HG03378 (cell line): ENCODE measurements around the gene NCBP3.
"Not testable (repeated sequence)": the region's sequence is repeated elsewhere in the genome, so short reads cannot be mapped to it uniquely, and the experiment has no call there.

ENCODE experiments used
- ATAC-seq: cut with Tn5 transposase; IDR thresholded peaks from one replicate; pipeline ENCODE4 v1.9.1; 2021; ENCODE audit warnings: mild to moderate bottlenecking, moderate library complexity; ENCODE audit not compliant: unreplicated experiment

Gene NCBP3

DNA sequence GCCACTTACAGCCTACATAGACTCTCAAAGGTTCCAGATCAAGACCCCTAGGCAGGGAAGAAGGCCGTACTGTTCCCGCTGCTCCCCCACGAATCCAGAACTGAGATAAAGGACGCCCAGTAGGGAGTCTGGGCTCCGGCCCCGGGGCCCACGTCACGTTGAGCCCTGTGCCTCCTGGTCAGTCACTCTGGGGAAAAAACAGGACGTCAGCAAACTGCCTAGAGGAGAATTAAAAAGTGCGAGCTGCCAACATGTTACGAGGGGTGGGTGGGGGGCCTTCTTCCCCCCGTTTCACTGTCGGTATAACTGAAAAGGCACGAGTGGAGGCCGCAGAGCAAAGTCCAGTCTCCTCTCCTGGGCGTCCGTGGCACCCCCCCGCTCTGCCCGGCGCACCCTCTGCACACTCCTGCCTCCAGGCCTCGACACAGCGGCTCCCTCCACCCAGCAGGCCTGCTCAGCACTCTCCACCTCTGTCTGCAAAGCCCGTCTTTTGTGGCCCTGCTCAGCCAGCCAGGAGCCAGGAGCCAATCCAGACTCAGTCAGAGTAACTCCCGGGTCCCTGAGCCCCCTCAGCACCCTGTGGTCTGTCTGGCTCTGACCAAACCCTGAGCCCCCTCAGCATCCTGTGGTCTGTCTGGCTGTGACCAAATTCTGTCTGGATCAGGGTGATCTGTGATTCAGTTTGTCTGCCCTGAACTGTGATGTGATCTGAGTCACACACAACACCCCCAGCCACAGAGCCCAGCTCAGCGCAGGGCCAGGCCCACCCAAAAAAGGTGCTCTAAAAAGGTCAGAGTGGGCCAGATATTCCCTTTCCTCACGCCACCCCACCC is 51.3 kb downstream of the NCBP3 start:
- ATAC-seq, result no peak

DNA sequence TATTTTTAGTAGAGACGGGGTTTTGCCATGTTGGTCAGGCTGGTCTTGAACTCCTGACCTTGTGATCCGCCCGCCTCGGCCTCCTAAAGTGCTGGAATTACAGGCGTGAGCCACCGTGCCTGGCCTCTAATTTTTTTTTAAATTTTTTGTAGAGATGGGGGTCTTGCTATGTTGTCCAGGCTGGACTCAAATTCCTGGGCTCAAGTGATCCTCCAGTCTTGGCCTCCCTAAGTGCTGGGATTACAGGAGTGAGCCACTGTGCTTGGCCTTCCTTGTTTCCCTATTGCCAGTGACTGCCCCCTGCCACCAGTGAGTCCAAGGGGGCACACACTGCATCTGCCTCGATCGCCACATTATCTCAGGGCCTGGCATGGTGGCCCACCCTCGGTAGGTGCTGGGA is 51.9 kb downstream of the NCBP3 start:
- ATAC-seq, result not testable (repeated sequence)

DNA sequence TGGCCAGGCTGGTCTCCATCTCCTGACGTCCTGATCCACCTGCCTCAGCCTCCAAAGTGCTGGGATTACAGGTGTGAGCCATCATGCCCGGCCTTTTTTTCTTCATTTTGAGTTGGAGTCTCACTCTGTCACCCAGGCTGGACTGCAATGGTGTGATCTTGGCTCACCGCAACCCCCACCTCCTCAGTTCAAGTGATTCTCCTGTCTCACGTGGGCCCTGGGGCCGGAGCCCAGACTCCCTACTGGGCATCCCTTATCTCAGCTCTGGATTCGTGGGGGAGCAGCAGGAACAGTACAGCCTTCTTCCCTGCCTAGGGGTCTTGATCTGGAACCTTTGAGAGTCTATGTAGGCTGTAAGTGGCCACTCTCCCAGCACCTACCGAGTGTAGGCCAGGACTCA is 52.8 kb downstream of the NCBP3 start:
- not testable (repeated sequence) for ATAC-seq

DNA sequence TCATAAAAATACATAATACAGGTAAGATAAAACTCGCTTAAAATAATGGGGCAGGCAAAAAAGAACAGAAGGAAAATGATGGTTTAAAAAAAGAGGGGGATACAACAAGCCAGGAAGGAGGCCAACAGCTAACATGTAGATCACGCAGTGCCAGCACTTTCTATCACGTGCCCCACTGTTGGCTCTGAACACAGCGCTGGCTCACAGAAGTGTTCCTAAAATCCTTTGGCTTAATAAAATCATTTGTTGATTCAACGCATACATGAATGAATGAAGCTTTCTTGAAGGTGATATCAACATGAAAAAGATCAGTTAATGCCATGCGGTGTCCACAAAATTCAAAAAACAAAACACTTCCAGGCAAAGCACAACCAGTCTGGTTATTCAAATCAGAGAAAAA is 53.6 kb downstream of the NCBP3 start:
- no peak for ATAC-seq

DNA sequence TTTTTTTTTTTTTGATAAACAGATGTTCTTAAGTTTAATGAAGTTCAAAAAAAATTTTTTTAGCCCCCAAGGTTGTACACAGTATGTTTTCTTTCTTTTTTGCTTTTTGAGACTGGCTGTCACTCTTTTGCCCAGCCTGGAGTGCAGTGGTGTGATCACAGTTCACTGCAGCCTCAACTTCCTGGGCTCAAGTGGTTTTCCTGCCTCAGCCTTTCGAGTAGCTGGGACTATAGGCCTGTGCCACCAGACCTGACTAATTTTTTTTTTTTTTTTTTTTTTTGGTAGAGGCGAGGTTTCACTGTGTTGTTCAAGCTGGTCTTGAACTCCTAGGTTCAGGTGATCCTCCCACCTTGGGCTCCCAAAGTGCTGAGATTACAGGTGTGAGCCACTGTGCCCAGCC is 57.8 kb downstream of the NCBP3 start:
- no peak for ATAC-seq

DNA sequence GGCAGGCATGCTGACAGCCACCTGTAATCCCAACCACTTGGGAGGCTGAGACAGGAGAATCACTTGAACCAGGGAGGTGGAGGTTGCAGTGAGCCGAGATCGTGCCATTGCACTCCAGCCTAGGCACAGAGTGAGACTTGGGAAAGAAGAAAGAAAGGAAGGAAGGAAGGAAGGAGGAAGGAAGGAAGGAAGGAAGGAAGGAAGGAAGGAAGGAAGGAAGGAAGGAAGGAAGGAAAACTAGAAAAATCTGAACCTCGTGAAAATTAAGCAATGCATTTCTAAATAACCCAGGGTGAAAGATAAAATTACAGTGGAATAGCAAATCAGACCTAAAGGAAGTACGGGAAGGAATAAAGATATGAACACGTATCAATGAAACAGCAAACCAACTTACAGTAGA is 60.7 kb downstream of the NCBP3 start:
- ATAC-seq, result not testable (repeated sequence)

DNA sequence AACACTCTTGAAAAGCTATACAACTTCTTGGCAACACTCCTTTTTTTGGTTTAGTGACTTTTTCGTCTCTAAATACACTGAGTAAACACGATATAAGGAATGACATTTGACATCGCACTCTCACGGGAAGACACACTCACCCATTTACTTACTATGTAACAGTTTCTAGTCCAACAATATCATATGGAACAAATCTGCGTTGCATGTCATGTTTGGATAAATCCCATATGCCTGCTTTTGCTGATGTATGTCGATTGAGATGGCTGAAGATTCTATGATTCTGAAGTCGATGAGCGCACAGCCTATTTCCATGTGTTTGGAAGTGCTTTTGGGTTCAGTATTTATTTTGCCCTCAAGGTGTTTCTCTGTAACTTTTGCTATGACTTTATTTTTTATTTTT is 63.3 kb downstream of the NCBP3 start:
- no peak for ATAC-seq

DNA sequence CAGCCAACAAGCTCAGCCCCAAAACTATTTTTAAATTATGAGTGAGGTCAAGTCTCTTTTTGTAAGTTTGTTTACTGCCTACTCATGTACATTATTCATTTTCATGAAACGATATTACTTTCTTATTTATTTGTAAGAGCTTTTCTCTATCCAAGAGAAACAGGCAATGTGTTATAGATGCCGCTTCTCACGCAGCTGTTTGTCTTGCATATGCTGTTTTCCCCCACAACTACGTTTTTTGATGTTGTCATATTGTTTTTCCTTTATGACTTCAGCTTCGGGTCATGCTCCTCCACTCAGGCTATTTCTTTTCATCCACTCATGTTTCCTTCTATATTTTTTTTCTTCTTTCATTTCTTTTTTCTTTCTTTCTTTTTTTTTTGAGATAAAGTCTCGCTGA is 65.1 kb downstream of the NCBP3 start:
- no peak for ATAC-seq

DNA sequence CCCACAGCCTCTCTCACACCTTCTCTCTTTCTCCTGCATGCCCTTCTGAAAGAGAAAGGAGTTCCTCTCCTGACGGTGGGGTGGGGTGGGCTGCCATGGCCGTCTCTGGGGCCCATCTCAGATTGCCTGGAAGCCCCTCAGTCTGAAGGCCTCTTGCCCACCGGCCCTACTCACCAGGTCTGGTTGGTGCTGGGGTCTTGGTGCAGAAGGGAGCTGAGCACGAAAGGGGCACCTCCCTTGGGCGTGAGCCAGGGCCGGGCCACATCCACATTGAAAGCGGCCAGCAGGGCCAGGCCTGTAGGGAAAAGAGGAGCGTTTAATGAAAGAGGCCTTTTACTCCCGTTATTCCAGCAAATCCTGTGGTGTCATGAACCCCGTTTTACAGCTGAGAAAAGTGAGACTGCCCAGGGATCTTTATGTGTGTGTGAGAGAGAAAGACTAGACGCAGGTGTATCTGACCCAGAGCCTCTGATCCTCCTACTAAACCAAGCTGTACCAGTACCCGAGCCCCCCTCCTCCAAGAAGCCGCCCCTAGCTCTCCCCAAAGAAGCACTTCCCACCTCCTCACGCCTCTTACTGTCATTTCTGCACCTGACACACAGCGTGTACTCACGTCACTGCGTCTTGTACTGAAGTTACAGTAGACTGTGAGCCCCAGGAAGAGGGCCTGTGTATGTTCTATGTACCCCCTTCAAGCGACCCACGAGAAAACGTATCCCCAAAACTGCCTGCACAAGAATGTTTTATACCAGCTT is 68.5 kb downstream of the NCBP3 start:
- no peak for ATAC-seq

DNA sequence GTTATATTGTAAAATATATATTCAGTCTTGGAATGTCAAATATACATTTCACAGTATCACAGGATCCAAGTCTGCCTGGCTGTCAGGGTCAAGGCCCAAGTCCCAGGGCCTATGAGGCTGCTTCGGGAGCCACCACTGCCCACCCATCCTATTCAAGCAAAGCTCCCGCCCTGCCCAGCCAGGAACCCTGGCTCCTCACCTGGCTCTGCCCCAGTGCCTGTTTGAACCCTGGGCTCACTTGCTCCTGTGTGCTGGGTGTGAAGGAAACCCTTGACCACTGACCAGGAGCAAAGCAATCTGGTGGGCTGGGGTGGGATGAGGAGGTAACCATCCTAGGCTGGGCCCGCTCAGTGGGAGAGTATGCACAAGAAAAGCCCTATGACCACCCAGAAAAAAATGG is 72.1 kb downstream of the NCBP3 start:
- ATAC-seq, result no peak

DNA sequence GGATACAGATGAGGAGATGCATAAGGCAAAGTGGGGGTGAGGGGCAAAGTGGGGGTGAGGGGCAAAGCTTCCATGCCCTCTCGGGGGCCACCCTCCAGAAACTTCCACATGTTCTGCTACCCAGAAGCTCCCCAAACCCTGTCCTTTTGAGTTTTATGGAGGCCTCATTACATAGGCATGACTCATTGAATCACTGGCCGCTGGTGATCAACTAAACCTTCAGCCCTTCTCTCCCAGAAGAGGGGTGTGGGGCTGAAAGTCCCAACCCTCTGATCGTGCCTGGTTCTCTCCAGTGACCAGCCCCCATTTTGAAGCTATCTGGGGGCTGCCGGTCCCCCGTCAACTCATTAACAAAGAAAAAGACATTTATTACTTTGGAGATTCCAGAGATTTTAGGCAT is 72.5 kb downstream of the NCBP3 start:
- no peak for ATAC-seq

DNA sequence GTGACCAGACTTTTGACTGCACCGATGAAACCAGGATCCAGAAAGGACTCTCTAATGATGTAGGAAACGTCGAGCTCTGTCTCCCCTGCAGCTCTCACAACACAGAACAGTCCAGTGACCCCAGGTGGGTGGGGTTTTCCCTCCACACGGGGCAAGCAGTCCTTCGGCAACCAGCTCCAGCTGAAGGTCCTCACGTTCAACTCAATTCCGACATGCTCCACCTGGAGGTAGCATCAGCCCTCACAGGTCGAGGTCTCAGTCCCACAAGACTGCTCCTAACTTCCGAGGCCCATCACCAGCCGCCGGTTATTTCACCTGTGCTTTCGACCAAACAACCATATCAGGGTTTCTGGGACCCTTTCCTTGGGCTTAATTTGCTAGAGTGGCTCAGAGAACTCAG is 73.3 kb downstream of the NCBP3 start:
- ATAC-seq, result no peak

DNA sequence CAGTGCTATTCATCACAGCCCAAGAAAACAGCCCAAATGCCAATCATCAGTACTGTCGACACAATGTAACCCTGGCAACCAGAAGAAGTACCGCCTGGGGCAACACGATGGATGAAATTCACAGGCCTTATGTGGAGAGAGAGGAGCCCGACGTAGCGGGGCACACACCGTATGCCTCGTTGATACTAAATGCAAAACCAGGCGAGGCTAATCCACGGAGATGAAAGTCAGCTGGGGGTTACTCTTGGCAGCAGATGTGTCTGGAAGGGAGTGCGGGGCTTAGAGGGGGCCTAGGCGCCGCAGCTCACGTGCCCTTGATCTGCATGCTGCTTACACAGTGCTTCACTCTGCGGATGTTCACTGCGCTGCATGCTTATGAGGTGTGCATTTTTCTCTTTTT is 74.9 kb downstream of the NCBP3 start:
- no peak for ATAC-seq

DNA sequence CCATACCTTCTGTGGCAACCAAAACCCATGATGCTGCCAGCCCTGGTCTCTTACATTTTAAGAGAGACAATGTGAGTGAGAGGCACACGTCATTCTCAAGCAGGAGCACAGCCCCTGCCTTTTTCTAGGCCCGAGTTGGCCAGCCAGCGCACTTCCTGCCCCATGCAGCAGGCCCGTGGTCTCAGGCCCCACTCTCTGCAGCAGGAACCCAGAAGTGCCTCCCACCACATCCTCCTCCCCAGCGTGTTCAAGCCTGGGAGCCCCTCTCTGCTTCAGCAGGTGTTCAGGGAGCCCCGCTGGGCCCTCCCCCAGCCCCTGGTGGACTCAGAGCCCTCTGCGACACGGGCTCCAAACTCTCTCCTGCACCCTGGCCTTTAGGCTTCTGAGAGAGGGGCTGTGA is 75.6 kb downstream of the NCBP3 start:
- no peak for ATAC-seq

DNA sequence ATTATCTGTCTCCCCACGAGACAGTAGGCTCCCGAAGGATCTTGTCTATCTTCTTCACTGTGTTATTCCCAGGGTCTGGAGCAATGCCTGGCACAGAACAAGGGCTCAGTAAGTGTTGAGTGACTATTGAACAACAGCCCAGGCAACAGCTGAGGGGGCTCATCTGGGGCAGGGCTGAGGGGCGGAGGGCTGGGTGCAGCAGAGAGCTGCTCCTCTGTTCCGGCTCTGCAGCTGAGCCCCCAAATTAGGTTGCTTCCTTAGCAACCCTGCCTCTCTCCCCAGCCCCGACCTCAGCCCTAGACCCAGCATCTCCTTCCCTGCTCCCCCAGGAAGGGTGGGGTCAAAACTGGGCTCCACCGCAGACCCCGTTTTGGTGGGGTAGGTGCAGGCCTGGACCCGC is 77.3 kb downstream of the NCBP3 start:
- no peak for ATAC-seq

DNA sequence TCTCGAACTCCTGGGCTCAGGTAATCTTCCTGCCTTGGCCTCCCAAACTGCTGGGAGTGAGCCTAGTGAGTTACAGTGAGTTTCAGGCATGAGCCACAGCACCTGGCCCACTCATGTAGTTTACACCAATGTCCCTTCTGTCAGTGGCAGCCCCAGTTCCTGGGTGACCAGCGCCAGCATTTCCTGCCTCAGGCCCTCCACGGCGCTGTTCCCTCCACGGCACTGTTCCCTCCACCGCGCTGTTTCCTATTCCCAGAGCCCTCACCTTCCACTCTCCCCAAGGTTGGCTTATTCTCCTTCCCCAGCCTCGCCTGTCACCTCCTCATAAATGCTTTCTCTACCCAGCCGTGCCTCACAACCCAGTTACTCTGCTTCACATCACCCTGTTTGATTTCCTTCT is 77.7 kb downstream of the NCBP3 start:
- no peak for ATAC-seq

DNA sequence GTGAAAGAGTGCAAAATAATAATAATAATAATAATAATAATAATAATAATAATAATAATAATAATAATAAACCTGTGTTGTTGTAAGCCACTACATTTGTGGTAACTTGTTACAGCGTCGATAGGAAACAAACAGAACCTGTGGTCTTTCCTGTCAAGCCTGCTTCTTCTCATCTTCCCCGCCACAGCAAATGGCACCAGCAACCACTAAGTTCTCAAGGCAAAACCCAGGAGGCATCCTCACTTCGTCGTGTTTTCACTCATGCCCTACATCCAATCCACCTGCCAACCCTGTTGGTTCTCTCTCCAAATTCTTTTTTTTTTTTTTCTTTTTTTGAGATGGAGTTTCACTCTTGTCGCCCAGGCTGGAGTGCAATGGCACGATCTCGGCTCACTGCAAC is 79.3 kb downstream of the NCBP3 start:
- ATAC-seq, result no peak

DNA sequence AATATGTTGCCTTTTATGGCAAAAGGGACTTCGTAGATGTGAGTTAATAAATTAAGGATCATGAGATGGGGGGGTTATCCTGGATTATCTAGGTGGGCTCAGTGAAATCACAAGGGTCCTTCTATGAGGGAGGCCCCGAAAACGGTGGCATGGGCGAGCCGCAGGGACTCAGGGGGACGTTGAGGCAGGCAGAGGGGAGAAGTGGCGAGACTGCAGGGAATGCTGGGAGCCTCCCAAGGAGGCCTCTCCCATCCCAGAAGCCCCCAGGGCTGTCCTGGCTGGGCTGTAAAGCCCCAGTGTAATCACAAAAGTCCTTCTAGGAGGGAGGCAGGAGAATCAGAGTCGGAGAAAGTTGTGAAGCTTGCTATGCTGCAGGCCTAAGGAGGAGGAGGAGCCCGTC is 80.1 kb downstream of the NCBP3 start:
- ATAC-seq, result no peak

DNA sequence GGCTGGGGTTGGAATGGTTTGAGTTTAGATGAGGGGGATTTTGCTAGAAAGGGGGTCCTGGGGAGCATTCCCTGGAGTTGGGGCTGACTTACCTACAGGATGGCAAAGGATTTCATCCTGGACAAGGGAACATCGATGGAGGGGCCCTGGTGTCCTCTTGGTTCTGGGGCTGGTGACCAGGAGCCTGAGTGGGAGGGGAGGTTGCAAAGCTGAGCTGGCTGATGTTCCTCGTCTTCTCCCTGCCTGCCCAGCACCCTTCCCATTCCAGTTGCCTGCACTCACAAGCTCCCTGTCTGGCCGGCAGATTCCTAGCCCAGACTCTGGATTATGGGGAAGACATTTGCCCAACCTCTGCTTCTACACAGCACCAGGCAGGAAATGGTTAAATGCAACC is 82.3 kb downstream of the NCBP3 start:
- ATAC-seq, result no peak

DNA sequence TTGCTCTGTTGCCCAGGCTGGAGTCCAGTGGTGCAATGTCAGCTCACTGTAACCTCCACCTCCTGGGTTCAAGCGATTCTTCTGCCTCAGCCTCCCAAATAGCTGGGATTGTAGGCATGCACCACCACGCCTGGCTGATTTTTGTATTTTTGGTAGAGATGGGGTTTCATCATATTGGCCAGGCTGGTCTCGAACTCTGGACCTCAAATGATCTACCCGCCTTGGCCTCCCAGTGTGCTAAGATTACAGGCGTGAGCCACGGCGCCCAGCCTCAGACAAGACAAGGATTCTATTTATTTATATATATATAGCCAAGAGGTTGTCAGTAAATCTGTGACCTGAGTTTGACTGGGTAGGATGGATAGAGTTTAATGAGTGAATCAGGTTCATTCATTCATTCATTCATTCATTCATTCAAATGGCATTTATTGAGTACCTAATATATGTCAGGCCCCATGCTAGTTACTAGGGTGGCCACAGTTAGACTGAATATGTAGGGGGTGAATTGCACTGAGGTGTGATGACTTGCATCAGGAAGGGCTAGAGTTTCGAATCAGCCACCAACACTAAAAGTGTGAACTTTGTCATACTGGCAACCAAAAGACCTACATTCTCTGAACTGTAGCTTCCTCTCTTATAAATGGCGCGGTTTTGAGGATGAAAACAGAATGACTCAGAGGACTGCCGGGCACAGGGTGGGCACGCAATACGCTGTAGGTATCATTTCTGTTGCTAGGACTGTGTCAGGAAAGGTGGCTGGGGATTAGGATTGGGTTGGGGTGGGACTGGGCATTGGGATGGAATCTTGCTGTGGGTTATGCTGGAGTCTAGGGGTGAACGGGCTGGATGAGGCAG is 82.9 kb downstream of the NCBP3 start:
- peak; percentile 67 for ATAC-seq

DNA sequence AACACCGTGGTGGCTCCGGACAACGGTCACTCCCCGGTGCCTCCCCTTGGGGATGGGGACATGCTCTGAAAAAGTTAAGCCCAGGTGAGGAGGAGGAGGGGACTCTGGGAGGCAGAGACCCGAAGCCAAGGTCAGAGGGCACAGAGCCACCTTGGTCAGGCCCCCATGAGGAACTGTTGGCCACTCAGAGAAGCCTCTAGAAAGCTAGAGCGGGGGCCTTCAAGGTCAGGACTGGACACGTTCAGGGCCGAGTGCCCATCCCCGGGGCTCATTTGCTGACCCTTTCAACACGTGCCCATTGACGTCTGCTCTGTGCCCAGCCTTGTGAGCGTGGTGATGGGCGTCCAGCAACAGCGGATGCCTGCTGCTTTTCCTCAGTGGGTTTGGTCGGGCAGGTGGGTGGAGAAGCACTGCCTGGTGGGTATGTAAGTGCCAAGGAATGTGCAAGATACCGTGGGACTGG is 84.1 kb downstream of the NCBP3 start:
- no peak for ATAC-seq
